Esophagus squamous epithelium (tissue), 4 donors: Measurements from ENCODE around the gene SMU1.

Source experiments
- CTCF ChIP-seq, 6 experiments: fragments of 450-650 bp in 4 of 6; fragments of 200-600 bp in 2 of 6; sonication (generic) in 2 of 6; IDR thresholded peaks; one replicate each; pipeline ENCODE4 v1.5.1; 2016 to 2019; ENCODE audit warnings: antibody characterized with exemption in 6 of 6, mild to moderate bottlenecking in 4 of 6, moderate library complexity in 4 of 6
- POLR2A ChIP-seq, 4 donors: fragments of 450-650 bp; IDR thresholded peaks; one replicate each; pipeline ENCODE4 v1.6.1; 2017; ENCODE audit warnings: antibody characterized with exemption in 4 of 4, mild to moderate bottlenecking in 4 of 4, moderate library complexity in 3 of 4

- TF ChIP-seq CTCF (IDR thresholded peaks at IDR 0.05) (no peak), POLR2A (IDR thresholded peaks at IDR 0.05) (no peak)
Measured at GRCh38 chr9:33101104-33101951, 24.9 kb upstream of the SMU1 start.
